H9 (cell line): Measurements from ENCODE around the gene CUL2. TPM values are rescaled to one million over a fixed set of nuclear protein-coding genes. Genes with fewer than 3 reads are reported as not detected.

Experiments
- DNase-seq: peaks from one replicate; pipeline ENCODE4 v3.0.0-alpha.2; 2017
- H2AFZ ChIP-seq: one replicate; pipeline ENCODE4 v1.6.1; 2013; ENCODE audit warnings: mild to moderate bottlenecking, low read length, control low read depth, moderate library complexity
- H2AK5ac ChIP-seq: 2 replicates; pipeline ENCODE4 v1.6.1; 2013; ENCODE audit warnings: low read length, control low read depth, mixed read lengths; ENCODE audit not compliant: insufficient read length
- H2BK120ac ChIP-seq: one replicate; pipeline ENCODE4 v1.6.1; 2013; ENCODE audit warnings: low read depth, mild to moderate bottlenecking, low read length, control low read depth, inconsistent platforms; ENCODE audit not compliant: poor library complexity, severe bottlenecking
- H2BK12ac ChIP-seq: 2 replicates; pipeline ENCODE4 v1.6.1; 2013; ENCODE audit warnings: low read length, control low read depth, mixed read lengths, low read depth; ENCODE audit not compliant: insufficient read length
- H2BK15ac ChIP-seq: 2 replicates; pipeline ENCODE4 v1.6.1; 2013; ENCODE audit warnings: low read depth, low read length, control low read depth
- H2BK20ac ChIP-seq: one replicate; pipeline ENCODE4 v1.6.1; 2013; ENCODE audit warnings: low read depth, mild to moderate bottlenecking, low read length, control low read depth, inconsistent platforms; ENCODE audit not compliant: poor library complexity, severe bottlenecking
- H2BK5ac ChIP-seq: 2 replicates; pipeline ENCODE4 v1.6.1; 2013; ENCODE audit warnings: low read length, control low read depth, mixed read lengths; ENCODE audit not compliant: insufficient read length
- H3K14ac ChIP-seq: 2 replicates; pipeline ENCODE4 v1.6.1; 2013; ENCODE audit warnings: low read length, control low read depth; ENCODE audit not compliant: insufficient read depth
- H3K18ac ChIP-seq: 2 replicates; pipeline ENCODE4 v1.6.1; 2013; ENCODE audit warnings: low read depth, mild to moderate bottlenecking, mixed read lengths, low read length, control low read depth; ENCODE audit not compliant: insufficient read length
- H3K23ac ChIP-seq: 2 replicates; pipeline ENCODE4 v1.6.1; 2013; ENCODE audit warnings: low read length, control low read depth, mixed read lengths, low read depth; ENCODE audit not compliant: insufficient read length
- H3K23me2 ChIP-seq: 2 replicates; pipeline ENCODE4 v1.6.1; 2013; ENCODE audit warnings: low read depth, mild to moderate bottlenecking, mixed read lengths, low read length, control low read depth; ENCODE audit not compliant: insufficient read length, poor library complexity, severe bottlenecking
- H3K27ac ChIP-seq: 2 replicates; pipeline ENCODE4 v1.5.1; 2013; ENCODE audit warnings: low read length, control low read depth, mixed read lengths, low read depth; ENCODE audit not compliant: insufficient read length
- H3K27me3 ChIP-seq: 2 replicates; pipeline ENCODE4 v1.6.1; 2013; ENCODE audit warnings: low read length, control low read depth, inconsistent platforms; ENCODE audit not compliant: insufficient read depth
- H3K4ac ChIP-seq: 2 replicates; pipeline ENCODE4 v1.6.1; 2013; ENCODE audit warnings: low read depth, mild to moderate bottlenecking, control low read depth, inconsistent platforms, low read length, moderate library complexity
- H3K4me1 ChIP-seq: 2 replicates; pipeline ENCODE4 v1.6.1; 2013; ENCODE audit warnings: low read length, control low read depth, inconsistent platforms; ENCODE audit not compliant: insufficient read depth
- H3K4me2 ChIP-seq: 2 replicates; pipeline ENCODE4 v1.6.1; 2013; ENCODE audit warnings: low read length, control low read depth, mixed read lengths; ENCODE audit not compliant: insufficient read length, insufficient read depth
- H3K56ac ChIP-seq: 2 replicates; pipeline ENCODE4 v1.6.1; 2013; ENCODE audit warnings: low read depth, mild to moderate bottlenecking, mixed read lengths, low read length, control low read depth; ENCODE audit not compliant: insufficient read length
- H3K79me1 ChIP-seq: 2 replicates; pipeline ENCODE4 v1.6.1; 2013; ENCODE audit warnings: low read depth, mild to moderate bottlenecking, moderate library complexity, low read length, control low read depth, inconsistent platforms; ENCODE audit not compliant: insufficient read depth, poor library complexity, severe bottlenecking
- H3K79me2 ChIP-seq: 2 replicates; pipeline ENCODE4 v1.6.1; 2013; ENCODE audit warnings: low read length, control low read depth, inconsistent platforms; ENCODE audit not compliant: insufficient read depth
- H3K9ac ChIP-seq: 2 replicates; pipeline ENCODE4 v1.6.1; 2013; ENCODE audit warnings: low read length, control low read depth, mixed read lengths; ENCODE audit not compliant: insufficient read length; ENCODE audit errors: extremely low read depth
- H3K9me3 ChIP-seq: one replicate; pipeline ENCODE4 v1.6.1; 2013; ENCODE audit warnings: low read depth, low read length, inconsistent platforms; ENCODE audit not compliant: control insufficient read depth
- H3T11ph ChIP-seq: one replicate; pipeline ENCODE4 v1.6.1; 2013; ENCODE audit warnings: mild to moderate bottlenecking, low read length, control low read depth, inconsistent platforms
- H4K20me1 ChIP-seq: one replicate; pipeline ENCODE4 v1.6.1; 2013; ENCODE audit not compliant: control insufficient read depth, insufficient read length, insufficient read depth
- H4K5ac ChIP-seq: 2 replicates; pipeline ENCODE4 v1.6.1; 2013; ENCODE audit warnings: low read depth, mild to moderate bottlenecking, mixed read lengths, low read length, control low read depth; ENCODE audit not compliant: insufficient read length
- H4K8ac ChIP-seq: replicated peaks from 2 replicates; pipeline ENCODE4 v1.6.1; 2013; ENCODE audit warnings: low read length, control low read depth, mixed read lengths, low read depth; ENCODE audit not compliant: insufficient read length
- H4K91ac ChIP-seq: 2 replicates; pipeline ENCODE4 v1.6.1; 2013; ENCODE audit warnings: low read depth, mild to moderate bottlenecking, moderate library complexity, mixed read lengths, low read length, control low read depth; ENCODE audit not compliant: insufficient read length
- H3K27ac Mint-ChIP-seq, 3 experiments: 2 replicates in 2 of 3; 3 replicates in 1 of 3; pipeline ENCODE4 v1.8.0; 2020 to 2021; ENCODE audit warnings: mixed read lengths in 3 of 3, mild to moderate bottlenecking in 1 of 3, moderate library complexity in 1 of 3
- H3K27me3 Mint-ChIP-seq: 2 replicates; pipeline ENCODE4 v1.8.0; 2021; ENCODE audit warnings: low read depth, mild to moderate bottlenecking, moderate library complexity, mixed read lengths
- H3K36me3 Mint-ChIP-seq, 3 experiments: 2 replicates in 2 of 3; 3 replicates in 1 of 3; pipeline ENCODE4 v1.8.0; 2020 to 2021; ENCODE audit warnings: low read depth in 3 of 3, mixed read lengths in 3 of 3; ENCODE audit not compliant: insufficient read depth in 1 of 3
- H3K4me1 Mint-ChIP-seq, 2 experiments: 2 replicates each; pipeline ENCODE4 v1.8.0; 2020; ENCODE audit warnings: mixed read lengths in 2 of 2
- H3K4me3 Mint-ChIP-seq, 2 experiments: 2 replicates in 1 of 2; 3 replicates in 1 of 2; pipeline ENCODE4 v1.8.0; 2020 to 2021; ENCODE audit warnings: mild to moderate bottlenecking in 2 of 2, mixed read lengths in 2 of 2, moderate library complexity in 1 of 2
- H3K9me3 Mint-ChIP-seq, 2 experiments: 2 replicates in 1 of 2; 3 replicates in 1 of 2; pipeline ENCODE4 v1.8.0; 2020; ENCODE audit warnings: mild to moderate bottlenecking in 2 of 2, mixed read lengths in 2 of 2, moderate library complexity in 1 of 2
- WGBS: extraction: QIAGEN DNeasy Blood & Tissue Kit; methylation state at CpG from one replicate; pipeline ENCODE4 v1.1.7; 2013; ENCODE audit warnings: missing lambda C conversion rate, low lambda C conversion rate, mixed read lengths; ENCODE audit not compliant: insufficient read length; ENCODE audit errors: extremely low coverage; 5-methylcytosine and 5-hydroxymethylcytosine counted together
- total RNA-seq: library from RNA; stranded (reverse); gene quantifications from 2 replicates; pipeline ENCODE4 v1.2.1, GENCODE V29; 2021
- TF ChIP-seq, protein P1 (sequence below): fragments of 200-600 bp; sonication (generic); conservative IDR thresholded peaks from 3 replicates; pipeline ENCODE4 v1.8.0; 2021; ENCODE audit warnings: antibody characterized with exemption, mild to moderate bottlenecking

CUL2 gene
- total RNA-seq, 1 experiment from 2014 or later, result 43.3 TPM

DNA sequence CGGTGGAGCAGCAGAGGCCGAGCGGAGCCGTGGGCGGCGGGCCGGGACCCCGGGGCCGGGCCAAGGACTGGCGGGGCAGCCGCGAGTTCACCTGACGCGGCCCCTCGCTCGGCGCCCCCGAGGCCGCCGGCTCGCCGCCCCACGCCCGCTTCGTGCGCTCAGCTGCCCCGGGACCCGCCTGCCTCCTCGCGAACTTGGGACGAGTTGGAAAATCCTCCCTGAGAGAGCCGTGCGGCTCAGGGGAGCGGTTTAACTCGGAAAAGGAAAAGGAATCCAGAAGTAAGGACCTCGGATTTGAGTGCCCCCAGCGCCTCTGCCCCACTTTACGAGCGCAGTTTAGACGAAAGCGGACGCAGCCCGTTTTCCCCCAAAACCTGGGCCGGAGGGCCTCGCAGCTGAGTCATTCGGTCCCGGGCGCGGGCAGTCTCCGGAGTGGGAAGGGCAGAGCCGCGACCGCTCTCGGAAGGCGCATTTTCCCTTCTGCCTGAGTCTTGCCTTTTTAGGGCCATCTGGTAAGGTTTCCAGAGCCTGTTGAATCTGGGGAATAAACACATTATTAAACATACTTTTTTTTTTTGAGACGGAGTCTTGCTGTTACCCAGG lies 37.2 kb upstream of the CUL2 start:
- peaks cover 1% of the 10 kb centered on the region; the same call in 1 of the 2 replicates for H3K79me2 ChIP-seq
- no peak overlapping the region for H4K91ac ChIP-seq
- no peaks in the 10 kb centered on the region for H3K4me1 ChIP-seq
- H3K14ac ChIP-seq, result peak overlapping the region; percentile 99
- Mint-ChIP-seq H3K36me3 (peaks cover 0 to 5% (median 4%) of the 10 kb centered on the region in 3 experiments; a peak in 4 of 7 replicates), H3K9me3 (no peaks in the 10 kb centered on the region), H3K4me1 (peaks cover 4 to 14% of the 10 kb centered on the region in 2 experiments), H3K4me3 (peak overlapping the region; percentile 86 to 92), H3K27me3 (no peaks in the 10 kb centered on the region), H3K27ac (peak overlapping the region; percentile 98)
- no peak overlapping the region for H4K5ac ChIP-seq
- H3K9ac ChIP-seq, result peak overlapping the region; percentile 97
- no peak overlapping the region for H4K8ac ChIP-seq
- no peak overlapping the region for H2BK20ac ChIP-seq
- no peak overlapping the region for H2BK12ac ChIP-seq
- no peak overlapping the region for H2AFZ ChIP-seq
- DNase-seq, result no peak
- H3K27me3 ChIP-seq, result no peaks in the 10 kb centered on the region
- no peaks in the 10 kb centered on the region for H3K79me1 ChIP-seq
- WGBS, result no CpG with 5 or more reads among the region's 56 CpGs
- H3K23me2 ChIP-seq, result peaks cover 4% of the 10 kb centered on the region
- peak overlapping the region; percentile 70 for H3K4me2 ChIP-seq
- H3K9me3 ChIP-seq, result no peaks in the 10 kb centered on the region
- H3K23ac ChIP-seq, result no peak overlapping the region
- H3K4ac ChIP-seq, result no peak overlapping the region; the same call in 1 of the 2 replicates
- H2BK120ac ChIP-seq, result no peak overlapping the region
- peak overlapping the region; percentile 78 for H3K27ac ChIP-seq
- peak overlapping the region; percentile 45 for H2BK5ac ChIP-seq
- H4K20me1 ChIP-seq, result no peaks in the 10 kb centered on the region
- no peak overlapping the region for H2AK5ac ChIP-seq
- H3T11ph ChIP-seq, result no peak overlapping the region
- no peak overlapping the region for H3K56ac ChIP-seq
- H2BK15ac ChIP-seq, result no peak overlapping the region
- H3K18ac ChIP-seq, result peak overlapping the region; percentile 96
- TF ChIP-seq, protein P1, sequence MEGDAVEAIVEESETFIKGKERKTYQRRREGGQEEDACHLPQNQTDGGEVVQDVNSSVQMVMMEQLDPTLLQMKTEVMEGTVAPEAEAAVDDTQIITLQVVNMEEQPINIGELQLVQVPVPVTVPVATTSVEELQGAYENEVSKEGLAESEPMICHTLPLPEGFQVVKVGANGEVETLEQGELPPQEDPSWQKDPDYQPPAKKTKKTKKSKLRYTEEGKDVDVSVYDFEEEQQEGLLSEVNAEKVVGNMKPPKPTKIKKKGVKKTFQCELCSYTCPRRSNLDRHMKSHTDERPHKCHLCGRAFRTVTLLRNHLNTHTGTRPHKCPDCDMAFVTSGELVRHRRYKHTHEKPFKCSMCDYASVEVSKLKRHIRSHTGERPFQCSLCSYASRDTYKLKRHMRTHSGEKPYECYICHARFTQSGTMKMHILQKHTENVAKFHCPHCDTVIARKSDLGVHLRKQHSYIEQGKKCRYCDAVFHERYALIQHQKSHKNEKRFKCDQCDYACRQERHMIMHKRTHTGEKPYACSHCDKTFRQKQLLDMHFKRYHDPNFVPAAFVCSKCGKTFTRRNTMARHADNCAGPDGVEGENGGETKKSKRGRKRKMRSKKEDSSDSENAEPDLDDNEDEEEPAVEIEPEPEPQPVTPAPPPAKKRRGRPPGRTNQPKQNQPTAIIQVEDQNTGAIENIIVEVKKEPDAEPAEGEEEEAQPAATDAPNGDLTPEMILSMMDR, result no peak
